ENCODE measurements around the gene PTH2. TPM values are rescaled to one million over a fixed set of nuclear protein-coding genes. Genes with fewer than 3 reads are reported as not detected.

PTH2 gene
- polyA plus RNA-seq, 6 donors from 2014 or later = not detected

GRCh38 chr19:49459388-49459787 is 36.1 kb upstream of the PTH2 start:
- H3K4me3 Mint-ChIP-seq = peak overlapping the region in 1 of 8 donors; percentile 3
- H3K27me3 Mint-ChIP-seq = no peaks in the 10 kb centered on the region
- H3K36me3 Mint-ChIP-seq = peaks cover 10 to 14% of the 10 kb centered on the region in 2 donors

GRCh38 chr19:49458567-49458903 is 35.3 kb upstream of the PTH2 start:
- no peak for DNase-seq
- Mint-ChIP-seq H3K9me3 (no peaks in the 10 kb centered on the region), H3K27ac (no peak overlapping the region), H3K27me3 (no peaks in the 10 kb centered on the region), H3K4me3 (no peak overlapping the region), H3K36me3 (peaks cover 8 to 10% of the 10 kb centered on the region in 2 donors), H3K4me1 (peaks cover 12 to 26% (median 16%) of the 10 kb centered on the region in 3 donors)
- no peak for ATAC-seq (ENCODE audit: low read depth in 2 of 2)

More at GRCh38 chr19:49459388-49459787, 36.1 kb upstream of the PTH2 start:
- Mint-ChIP-seq H3K27ac (peak overlapping the region in 2 of 6 donors; percentile 34 to 36), H3K4me1 (peaks cover 7 to 18% (median 7%) of the 10 kb centered on the region in 3 donors), H3K9me3 (no peaks in the 10 kb centered on the region)
- no peak for ATAC-seq (ENCODE audit: low read depth in 2 of 2)
- DNase-seq = no peak

GRCh38 chr19:49456326-49456725 is 33.1 kb upstream of the PTH2 start:
- ATAC-seq (ENCODE audit: low read depth in 2 of 2) = no peak
- H3K27ac Mint-ChIP-seq = peak overlapping the region in 4 of 6 donors; percentile 20 to 90 (median 74)
- H3K4me3 Mint-ChIP-seq = peak overlapping the region in 3 of 8 donors; percentile 9 to 68 (median 61)
- H3K9me3 Mint-ChIP-seq = peaks cover 0 to 2% (median 0%) of the 10 kb centered on the region in 7 donors
- DNase-seq = no peak
- peaks cover 28 to 44% (median 33%) of the 10 kb centered on the region in 3 donors for H3K4me1 Mint-ChIP-seq
- H3K36me3 Mint-ChIP-seq = peaks cover 8 to 16% of the 10 kb centered on the region in 2 donors
- no peaks in the 10 kb centered on the region for H3K27me3 Mint-ChIP-seq

- H3K9me3 Mint-ChIP-seq = peaks cover 0 to 2% (median 0%) of the 10 kb centered on the region in 7 donors
- peaks cover 31 to 50% (median 38%) of the 10 kb centered on the region in 3 donors for H3K4me1 Mint-ChIP-seq
- ATAC-seq (ENCODE audit: low read depth in 2 of 2) (no peak), DNase-seq (no peak)
- H3K27ac Mint-ChIP-seq = peak overlapping the region in 2 of 6 donors; percentile 20 to 90
- peaks cover 9 to 16% of the 10 kb centered on the region in 2 donors for H3K36me3 Mint-ChIP-seq
- H3K4me3 Mint-ChIP-seq = peak overlapping the region in 2 of 8 donors; percentile 9 to 61
- no peaks in the 10 kb centered on the region for H3K27me3 Mint-ChIP-seq
Observed at GRCh38 chr19:49455773-49456172, 32.5 kb upstream of the PTH2 start.

- Mint-ChIP-seq H3K27ac (peak overlapping the region; percentile 100), H3K9me3 (peaks cover 0 to 2% (median 0%) of the 10 kb centered on the region in 7 donors), H3K4me3 (peak overlapping the region; percentile 89 to 100 (median 99)), H3K4me1 (peaks cover 41 to 65% (median 57%) of the 10 kb centered on the region in 3 donors), H3K27me3 (no peaks in the 10 kb centered on the region), H3K36me3 (peaks cover 16 to 18% of the 10 kb centered on the region in 2 donors)
- DNase-seq (peak; percentile 54), ATAC-seq (ENCODE audit: low read depth in 2 of 2) (peak; percentile 18 to 21)
Observed at GRCh38 chr19:49453757-49454240, 30.6 kb upstream of the PTH2 start.

GRCh38 chr19:49453013-49453756 is 29.9 kb upstream of the PTH2 start, which contains the start of gene ALDH16A1:
ALDH16A1 (plus strand) TSS chr19:49453225; CDS start chr19:49453332, 107 bp downstream.
- Mint-ChIP-seq H3K27me3 (no peaks in the 10 kb centered on the region), H3K9me3 (peaks cover 0 to 2% (median 0%) of the 10 kb centered on the region in 7 donors), H3K36me3 (peaks cover 16 to 24% of the 10 kb centered on the region in 2 donors), H3K4me3 (peak within 1 kb of the TSS; percentile 96 to 100 (median 99)), H3K4me1 (peaks cover 47 to 70% (median 63%) of the 10 kb centered on the region in 3 donors), H3K27ac (peak within 1 kb of the TSS; percentile 100)
- ATAC-seq (ENCODE audit: low read depth in 2 of 2) (peak; percentile 79 to 81), DNase-seq (peak; percentile 99)

GRCh38 chr19:49451430-49452181 is 28.4 kb upstream of the PTH2 start, which contains the start of gene PIH1D1:
PIH1D1 (minus strand) TSS chr19:49451814; CDS start chr19:49451574, 240 bp downstream.
- Mint-ChIP-seq H3K9me3 (peaks cover 0 to 2% (median 0%) of the 10 kb centered on the region in 7 donors), H3K4me3 (peak within 1 kb of the TSS; percentile 96 to 100 (median 99)), H3K36me3 (peaks cover 11 to 18% of the 10 kb centered on the region in 2 donors), H3K4me1 (peaks cover 44 to 69% (median 63%) of the 10 kb centered on the region in 3 donors), H3K27ac (peak within 1 kb of the TSS; percentile 100), H3K27me3 (no peaks in the 10 kb centered on the region)
- ATAC-seq (ENCODE audit: low read depth in 2 of 2) = peak; percentile 61 to 64
- peak; percentile 93 for DNase-seq

GRCh38 chr19:49450405-49450804 is 27.2 kb upstream of the PTH2 start:
- Mint-ChIP-seq H3K9me3 (peaks cover 0 to 2% (median 0%) of the 10 kb centered on the region in 7 donors), H3K36me3 (peaks cover 6 to 18% of the 10 kb centered on the region in 2 donors), H3K4me3 (peak overlapping the region; percentile 53 to 100 (median 99)), H3K27ac (peak overlapping the region in 3 of 6 donors; percentile 38 to 100 (median 76)), H3K4me1 (peaks cover 44 to 72% (median 65%) of the 10 kb centered on the region in 3 donors), H3K27me3 (no peaks in the 10 kb centered on the region)
- ATAC-seq (ENCODE audit: low read depth in 2 of 2) = no peak
- no peak for DNase-seq

GRCh38 chr19:49448432-49448786 is 25.2 kb upstream of the PTH2 start:
- Mint-ChIP-seq H3K36me3 (peaks cover 6 to 18% of the 10 kb centered on the region in 2 donors), H3K27ac (peak overlapping the region in 2 of 6 donors; percentile 73 to 81), H3K4me3 (peak overlapping the region in 6 of 8 donors; percentile 44 to 99 (median 62)), H3K9me3 (peaks cover 0 to 2% (median 0%) of the 10 kb centered on the region in 7 donors), H3K4me1 (peaks cover 47 to 74% (median 65%) of the 10 kb centered on the region in 3 donors), H3K27me3 (no peaks in the 10 kb centered on the region)
- DNase-seq (no peak), ATAC-seq (ENCODE audit: low read depth in 2 of 2) (no peak)

GRCh38 chr19:49447485-49448431 is 24.5 kb upstream of the PTH2 start:
- ATAC-seq (ENCODE audit: low read depth in 2 of 2) (no peak), DNase-seq (no peak)
- peak overlapping the region in 2 of 6 donors; percentile 62 to 81 for H3K27ac Mint-ChIP-seq
- H3K27me3 Mint-ChIP-seq = peaks cover 0 to 1% (median under 1%) of the 10 kb centered on the region in 3 donors
- no peaks in the 10 kb centered on the region for H3K9me3 Mint-ChIP-seq
- H3K4me3 Mint-ChIP-seq = peak overlapping the region in 1 of 8 donors; percentile 96
- peaks cover 6 to 18% of the 10 kb centered on the region in 2 donors for H3K36me3 Mint-ChIP-seq
- peaks cover 41 to 76% (median 59%) of the 10 kb centered on the region in 3 donors for H3K4me1 Mint-ChIP-seq

- no peak for DNase-seq
- ATAC-seq (ENCODE audit: low read depth in 2 of 2) = no peak
- H3K36me3 Mint-ChIP-seq = peaks cover 0 to 31% of the 10 kb centered on the region in 2 donors
- peak overlapping the region in 1 of 6 donors; percentile 52 for H3K27ac Mint-ChIP-seq
- H3K4me3 Mint-ChIP-seq = peak overlapping the region in 2 of 8 donors; percentile 34 to 37
- H3K27me3 Mint-ChIP-seq = peaks cover 10 to 19% (median 16%) of the 10 kb centered on the region in 3 donors
- peaks cover 45 to 74% (median 58%) of the 10 kb centered on the region in 3 donors for H3K4me1 Mint-ChIP-seq
- peaks cover 0 to 2% (median 0%) of the 10 kb centered on the region in 7 donors for H3K9me3 Mint-ChIP-seq
Observed at GRCh38 chr19:49445997-49446396, 22.8 kb upstream of the PTH2 start.

All from naive B cell (primary cell).